ENCODE measurements around the gene PUM2. TPM values are rescaled to one million over a fixed set of nuclear protein-coding genes. Genes with fewer than 3 reads are reported as not detected.

PUM2 gene
- total and polyA plus RNA-seq, 7 donors = 13.0 to 61.7 (median 43.9) TPM

- H3K4me3 ChIP-seq = no peak overlapping the region
- no peak for DNase-seq
- no peaks in the 10 kb centered on the region for H3K27me3 ChIP-seq (ENCODE audit: insufficient read depth in 3 of 3, low read length in 2 of 3)
- H3K27ac ChIP-seq = no peak overlapping the region
- WGBS, 3 donors = 97 to 99% (median 97%) methylated on average over 5 of the region's 5 CpGs
- ATAC-seq = no peak
- H3K9me3 ChIP-seq = no peaks in the 10 kb centered on the region
- no peak for TF ChIP-seq CTCF (IDR thresholded peaks at IDR 0.05)
- no peaks in the 10 kb centered on the region for H3K4me1 ChIP-seq
- H3K36me3 ChIP-seq (ENCODE audit: insufficient read depth in 1 of 2, low read depth in 1 of 2) = peaks cover 4 to 85% of the 10 kb centered on the region in 2 donors
- intact Hi-C loops (cut with DNase I) = no loop called here
Observed at GRCh38 chr2:20292984-20293383, 57.7 kb downstream of the PUM2 start.

- Histone ChIP-seq H3K4me3 (no peak overlapping the region), H3K27ac (no peak overlapping the region), H3K27me3 (ENCODE audit: insufficient read depth in 3 of 3, low read length in 2 of 3) (no peaks in the 10 kb centered on the region), H3K4me1 (no peaks in the 10 kb centered on the region), H3K9me3 (no peaks in the 10 kb centered on the region), H3K36me3 (ENCODE audit: insufficient read depth in 1 of 2, low read depth in 1 of 2) (peaks cover 4 to 85% of the 10 kb centered on the region in 2 donors)
- DNase-seq = no peak
- WGBS, 3 donors = 68 to 84% (median 73%) methylated on average over 13 of the region's 13 CpGs
- intact Hi-C loops (cut with DNase I) = no loop called here
- TF ChIP-seq CTCF (IDR thresholded peaks at IDR 0.05) = no peak
- peak in 3 of 4 donors; percentile 47 to 63 (median 59) for ATAC-seq
Observed at GRCh38 chr2:20291846-20292408, 58.7 kb downstream of the PUM2 start.

- no peaks in the 10 kb centered on the region for H3K9me3 ChIP-seq
- WGBS, 3 donors = 48 to 78% (median 71%) methylated on average over 7 of the region's 7 CpGs
- no peaks in the 10 kb centered on the region for H3K4me1 ChIP-seq
- no peaks in the 10 kb centered on the region for H3K27me3 ChIP-seq (ENCODE audit: insufficient read depth in 3 of 3, low read length in 2 of 3)
- no peak overlapping the region for H3K4me3 ChIP-seq
- DNase-seq (no peak), ATAC-seq (peak; percentile 61 to 90 (median 84))
- intact Hi-C loops (cut with DNase I) = no loop called here
- TF ChIP-seq CTCF (IDR thresholded peaks at IDR 0.05) = peak; percentile 54
- no peak overlapping the region for H3K27ac ChIP-seq
- peaks cover 4 to 84% of the 10 kb centered on the region in 2 donors for H3K36me3 ChIP-seq (ENCODE audit: insufficient read depth in 1 of 2, low read depth in 1 of 2)
Observed at GRCh38 chr2:20291106-20291564, 59.5 kb downstream of the PUM2 start.

- 75 to 77% (median 76%) methylated on average over 7 of the region's 7 CpGs for WGBS, 3 donors
- Histone ChIP-seq H3K4me3 (no peak overlapping the region), H3K27ac (no peak overlapping the region), H3K36me3 (ENCODE audit: insufficient read depth in 1 of 2, low read depth in 1 of 2) (peaks cover 4 to 84% of the 10 kb centered on the region in 2 donors), H3K9me3 (no peaks in the 10 kb centered on the region), H3K4me1 (no peaks in the 10 kb centered on the region), H3K27me3 (ENCODE audit: insufficient read depth in 3 of 3, low read length in 2 of 3) (no peaks in the 10 kb centered on the region)
- TF ChIP-seq CTCF (IDR thresholded peaks at IDR 0.05) = no peak
- intact Hi-C loops (cut with DNase I) = no loop called here
- no peak for DNase-seq
- ATAC-seq = no peak
Observed at GRCh38 chr2:20288642-20289340, 61.9 kb downstream of the PUM2 start.

Data from psoas muscle (tissue), 8 donors.